CD4-positive, alpha-beta T cell treated with Interleukin-1 beta for 1 hour (primary cell): Measurements from ENCODE around the gene PRAMEF1.
"Not testable (repeated sequence)": the region's sequence is repeated elsewhere in the genome, so short reads cannot be mapped to it uniquely, and the experiment has no call there.

ENCODE experiments used
- DNase-seq, 2 donors: peaks; one replicate each; pipeline ENCODE4 v3.0.0-alpha.2; 2020 to 2022

PRAMEF1 gene

DNA sequence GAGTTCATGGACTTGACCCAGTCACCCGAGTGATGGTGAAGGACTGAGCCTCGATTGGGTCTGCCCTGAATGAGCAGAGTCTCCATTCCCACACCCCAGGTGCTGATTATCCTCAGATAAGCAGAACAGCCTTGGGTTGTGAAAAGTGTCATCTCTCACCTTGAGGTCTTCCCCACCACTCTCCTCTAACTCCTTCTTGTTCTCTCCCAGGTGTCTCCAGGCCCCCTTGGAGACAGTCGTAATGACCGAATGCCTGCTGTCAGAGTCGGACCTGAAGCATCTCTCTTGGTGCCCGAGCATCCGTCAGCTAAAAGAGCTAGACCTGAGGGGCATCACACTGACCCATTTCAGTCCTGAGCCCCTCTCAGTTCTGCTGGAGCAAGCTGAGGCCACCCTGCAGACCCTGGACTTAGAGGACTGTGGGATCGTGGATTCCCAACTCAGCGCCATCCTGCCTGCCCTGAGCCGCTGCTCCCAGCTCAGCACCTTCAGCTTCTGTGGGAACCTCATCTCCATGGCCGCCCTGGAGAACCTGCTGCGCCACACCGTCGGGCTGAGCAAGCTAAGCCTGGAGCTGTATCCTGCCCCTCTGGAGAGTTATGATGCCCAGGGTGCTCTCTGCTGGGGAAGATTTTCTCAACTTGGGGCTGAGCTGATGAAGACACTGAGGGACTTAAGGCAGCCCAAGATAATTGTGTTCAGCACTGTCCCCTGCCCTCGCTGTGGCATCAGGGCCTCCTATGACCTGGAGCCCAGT, 14.2 kb upstream of the PRAMEF1 start:
- no peak for DNase-seq

DNA sequence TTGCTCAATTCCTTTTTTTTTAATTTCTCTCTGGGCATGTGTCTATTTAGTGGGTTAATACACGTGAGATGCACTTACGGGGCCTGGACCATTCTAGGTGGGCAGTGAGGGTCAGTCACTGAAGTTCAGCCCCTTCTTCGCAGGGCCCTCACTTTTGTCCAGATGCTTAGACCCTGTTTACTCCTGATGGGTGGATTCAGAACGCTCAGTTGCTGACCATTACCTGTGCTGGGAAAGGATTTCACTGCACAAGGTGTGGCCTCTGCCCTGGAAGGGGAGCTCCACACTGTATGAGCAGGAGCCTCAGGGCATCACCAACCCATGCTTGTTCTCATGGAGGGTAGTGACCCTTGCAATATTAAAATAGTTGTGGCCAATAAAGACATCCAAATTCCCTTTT, 13.1 kb upstream of the PRAMEF1 start:
- DNase-seq = no peak

DNA sequence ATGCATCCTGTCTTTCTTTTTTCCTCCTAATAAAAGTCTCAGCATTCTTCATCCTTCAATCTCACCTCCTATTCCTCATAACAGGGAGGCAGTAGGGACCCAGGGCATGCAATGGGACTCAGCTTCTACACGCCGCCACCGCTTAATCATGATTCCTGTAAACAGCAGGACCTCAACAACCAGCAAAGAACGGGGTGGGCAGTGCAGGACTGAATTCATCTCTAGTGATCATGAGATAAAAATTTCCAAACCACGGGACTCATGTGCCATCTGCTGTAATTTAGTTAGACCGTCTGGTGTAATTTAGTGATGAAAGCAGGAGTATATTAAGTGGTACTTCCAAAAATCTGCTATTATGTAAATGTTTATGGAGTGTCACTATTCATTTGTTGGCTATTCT, 12.3 kb upstream of the PRAMEF1 start:
- DNase-seq = no peak

DNA sequence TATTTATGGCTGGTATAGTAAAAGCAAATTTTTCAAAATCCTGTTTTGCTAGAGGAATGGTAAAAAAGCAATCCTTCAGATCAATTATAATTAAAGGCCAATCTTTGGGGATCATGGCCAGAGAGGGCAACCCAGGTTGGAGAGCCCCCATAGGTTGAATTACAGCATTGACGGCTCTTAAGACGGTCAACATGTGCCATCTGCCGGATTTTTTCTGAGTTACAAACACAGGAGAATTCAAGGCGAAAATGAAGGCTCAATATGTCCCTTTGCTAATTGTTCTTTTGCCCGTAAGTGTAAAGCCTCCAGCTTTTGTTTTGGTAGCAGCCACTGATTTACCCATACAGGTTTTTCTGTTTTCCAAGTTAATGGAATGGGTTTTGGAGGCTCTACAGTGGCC, 9.7 kb upstream of the PRAMEF1 start:
- not testable (repeated sequence) for DNase-seq

DNA sequence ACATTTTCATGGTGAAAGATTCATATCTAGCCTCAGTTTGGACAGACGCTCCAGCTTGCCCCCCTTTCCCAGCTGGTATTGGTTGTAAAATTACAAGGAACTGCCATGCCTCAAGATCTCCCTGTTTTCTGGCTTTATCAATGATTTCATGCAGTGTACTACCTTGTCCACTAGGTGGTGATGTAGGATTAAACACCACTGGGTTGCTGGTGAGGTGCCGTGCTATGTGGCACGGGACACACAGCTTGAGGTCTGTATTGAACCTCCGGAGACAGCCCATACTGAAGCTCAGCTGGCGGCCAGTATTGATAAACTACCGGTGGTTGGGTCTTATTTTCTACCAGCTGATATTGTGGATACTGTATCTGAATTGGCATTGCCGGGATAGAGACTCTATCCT, 7.4 kb upstream of the PRAMEF1 start:
- not testable (repeated sequence) for DNase-seq

DNA sequence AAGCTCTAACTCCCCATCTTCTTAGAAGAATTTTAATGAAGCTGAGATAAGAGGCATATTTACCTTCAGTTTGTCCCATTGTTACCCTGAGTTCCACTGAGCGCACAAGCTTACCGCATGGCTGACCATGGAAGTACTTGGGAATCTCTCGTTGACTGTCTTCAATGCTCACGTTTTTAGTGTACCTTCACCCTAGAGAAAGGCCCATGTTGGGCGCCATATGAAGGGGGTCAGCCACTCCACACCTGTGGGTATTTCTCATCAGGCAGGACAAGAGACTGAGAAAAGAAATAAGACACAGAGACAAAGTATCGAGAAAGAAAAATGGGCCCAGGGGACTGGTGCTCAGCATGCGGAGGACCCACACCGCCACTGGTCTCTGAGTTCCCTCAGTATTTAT, 6.5 kb upstream of the PRAMEF1 start:
- not testable (repeated sequence) for DNase-seq

DNA sequence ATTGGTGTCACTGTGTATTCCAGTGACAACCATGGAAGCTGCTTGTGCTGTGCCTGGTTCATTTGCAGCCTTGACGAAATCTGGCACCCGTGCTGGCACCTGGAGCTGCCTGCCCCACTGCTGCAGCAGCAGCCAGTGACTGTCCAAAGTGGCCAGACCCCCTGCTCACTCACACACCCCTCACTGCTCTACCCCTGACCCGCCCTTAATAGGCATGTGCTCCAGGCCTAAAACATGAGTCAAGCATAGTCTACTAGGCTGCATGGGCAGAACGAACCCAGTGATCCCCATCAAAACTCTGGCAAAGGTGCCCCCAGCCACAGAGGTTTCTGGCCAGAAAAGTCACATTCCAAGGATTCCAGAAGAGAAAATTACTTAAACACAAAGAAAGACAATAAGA, 7.7 kb downstream of the PRAMEF1 start:
- DNase-seq = no peak

DNA sequence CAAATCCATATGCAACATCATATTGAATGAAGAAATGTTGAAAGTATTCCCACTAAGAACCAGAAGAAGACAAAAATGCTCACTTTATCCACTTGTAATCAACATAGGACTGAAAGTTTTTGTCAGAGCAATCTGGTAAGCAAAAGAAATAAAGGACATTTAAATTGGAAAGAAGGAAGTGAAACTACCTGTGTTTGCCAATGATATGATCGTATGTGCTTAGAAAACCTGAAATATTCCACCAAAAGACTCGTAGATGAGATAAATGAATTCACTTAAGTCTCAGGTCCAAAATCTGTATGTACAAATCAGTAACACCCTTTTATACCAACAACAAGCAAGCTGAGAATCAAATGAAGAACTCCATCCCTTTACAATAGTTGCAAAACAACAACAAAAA, 8.5 kb downstream of the PRAMEF1 start:
- DNase-seq = no peak

DNA sequence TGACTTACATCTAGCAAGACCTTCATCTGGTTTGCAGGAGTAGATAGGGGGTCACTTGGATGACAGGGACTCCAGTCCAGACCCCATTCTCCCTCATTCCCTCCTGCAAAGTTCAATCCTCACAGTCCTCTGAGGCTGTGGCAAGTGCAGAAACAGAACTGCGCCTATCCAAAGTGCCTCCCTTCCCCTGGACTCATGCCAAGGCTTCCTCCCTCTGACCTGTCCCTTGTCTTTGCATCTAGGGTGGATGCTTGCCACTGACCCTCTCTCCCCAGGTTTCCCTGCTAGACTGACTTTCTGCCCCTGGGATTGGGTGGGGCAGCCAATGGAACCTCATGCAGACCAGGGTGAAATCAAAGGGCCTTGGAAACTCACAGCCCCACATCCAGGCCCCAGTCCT, 18.7 kb downstream of the PRAMEF1 start:
- DNase-seq = no peak

DNA sequence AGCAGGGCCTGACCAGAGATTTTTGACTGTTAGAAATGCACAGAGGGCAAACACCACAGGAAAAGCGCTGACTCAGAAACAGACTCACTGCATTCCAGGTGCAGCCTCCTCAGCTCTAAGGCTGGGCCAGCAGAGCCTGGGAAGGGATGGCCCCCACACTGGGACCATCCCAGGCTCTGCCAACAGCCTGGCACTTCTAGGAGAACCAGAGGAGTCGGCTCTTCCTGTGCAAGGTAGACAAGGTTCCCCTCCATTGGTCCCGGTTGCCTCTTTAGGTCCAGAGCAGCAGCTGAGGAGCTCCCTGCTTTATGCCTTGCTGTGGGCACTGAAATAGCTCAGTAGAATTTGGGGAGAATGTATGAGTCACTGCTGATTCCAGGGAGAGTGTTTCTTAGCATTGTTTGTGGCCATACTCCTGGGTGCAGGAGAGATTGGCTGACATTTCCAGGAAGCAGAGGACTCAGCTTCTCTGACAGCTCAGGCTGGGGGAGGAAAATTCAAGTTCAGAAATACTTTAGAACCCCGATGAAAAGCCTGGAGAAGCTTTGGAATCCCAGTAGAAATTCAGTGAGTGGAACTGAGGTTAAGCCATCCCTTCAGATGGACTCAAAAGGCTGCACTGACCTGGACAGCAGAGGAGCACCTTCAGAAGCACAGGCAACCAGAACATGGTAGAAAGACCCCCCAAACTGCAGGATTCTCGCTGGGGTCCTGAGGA, 19.7 kb downstream of the PRAMEF1 start:
- DNase-seq = no peak

DNA sequence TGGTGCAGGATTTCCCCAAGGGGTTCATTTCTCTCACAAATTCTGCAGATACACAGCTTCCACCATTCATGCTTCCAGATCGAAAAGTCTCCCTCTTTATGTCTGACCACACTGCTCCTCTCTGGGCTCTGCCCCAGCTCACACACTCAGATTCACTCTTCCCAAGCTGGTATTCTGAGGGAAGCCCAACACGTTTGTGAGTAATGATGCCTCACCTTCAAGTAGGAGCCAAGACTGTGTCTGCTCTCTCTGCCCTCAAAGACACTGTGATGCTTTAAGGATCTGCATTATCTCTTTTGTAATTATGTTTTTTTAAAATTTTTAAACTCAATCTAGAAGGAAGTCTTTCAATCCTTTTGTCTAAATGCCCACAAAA, 20.2 kb downstream of the PRAMEF1 start:
- no peak for DNase-seq

DNA sequence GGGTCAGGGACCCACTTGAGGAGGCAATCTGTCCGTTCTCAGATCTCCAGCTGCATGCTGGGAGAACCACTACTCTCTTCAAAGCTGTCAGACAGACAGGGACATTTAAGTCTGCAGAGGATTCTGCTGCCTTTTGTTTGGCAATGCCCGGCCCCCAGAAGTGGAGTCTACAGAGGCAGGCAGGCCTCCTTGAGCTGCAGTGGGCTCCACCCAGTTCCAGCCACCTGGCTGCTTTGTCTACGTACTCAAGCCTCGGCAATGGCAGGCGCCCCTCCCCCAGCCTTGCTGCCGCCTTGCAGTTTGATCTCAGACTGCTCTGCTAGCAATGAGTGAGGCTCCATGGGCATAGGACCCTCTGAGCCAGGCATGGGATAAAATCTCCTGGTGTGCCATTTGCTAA, 27.9 kb downstream of the PRAMEF1 start:
- not testable (repeated sequence) for DNase-seq

DNA sequence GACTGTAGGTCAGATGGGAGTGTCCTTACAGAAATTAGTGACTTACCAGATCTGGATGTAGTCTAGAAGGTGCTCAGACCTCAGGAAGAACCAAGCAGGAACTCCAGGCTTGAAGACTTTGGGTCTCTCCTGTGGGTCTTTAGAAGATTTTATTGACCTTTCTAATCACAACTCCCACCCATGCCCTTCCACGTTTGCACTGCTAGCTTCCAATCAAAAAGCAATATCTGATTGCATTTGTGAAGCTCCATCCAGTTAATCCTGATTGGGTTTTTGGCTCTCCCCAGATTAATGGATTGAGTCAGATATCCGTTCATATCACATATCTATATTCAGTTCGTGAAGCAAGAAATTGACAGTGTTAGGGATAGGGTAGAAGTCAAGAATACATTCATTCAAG, 40.1 kb downstream of the PRAMEF1 start, which contains the start of gene PRAMEF11:
Gene PRAMEF11, minus strand, starts transcription at position 101 of the 400 bp plus-strand sequence. CDS start 2,621 bp downstream, outside the sequence.
- DNase-seq = not testable (repeated sequence)

DNA sequence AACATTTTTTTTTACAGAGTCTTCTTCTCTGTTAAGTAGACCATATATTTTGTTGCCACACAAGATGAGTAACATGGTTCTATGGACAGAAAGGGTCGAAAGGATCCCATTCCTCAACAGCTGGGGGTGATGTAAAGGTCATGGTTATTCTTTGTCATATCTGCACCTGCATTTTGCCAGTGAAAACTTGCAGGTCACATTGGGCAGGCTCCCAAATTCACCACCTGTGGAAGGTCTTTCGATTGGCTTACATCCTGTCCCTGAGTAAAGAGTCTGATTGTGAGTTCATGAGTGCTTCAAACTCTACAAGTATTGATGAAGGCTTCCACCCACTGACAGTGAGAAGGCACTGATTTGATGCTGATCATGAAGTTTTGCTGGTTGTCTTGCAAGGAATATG, 42.1 kb downstream of the PRAMEF1 start:
- not testable (repeated sequence) for DNase-seq
